NCI-H2227 (cell line): ENCODE data around the gene SLIT1.

Source experiments
- DNase-seq: peaks from one replicate; lab custom pipeline; 2025; ENCODE audit not compliant: unreplicated experiment; lab: John Stamatoyannopoulos, UW

Gene SLIT1

GRCh38 chr10:97203220-97203619 lies 17.5 kb upstream of the SLIT1 start:
- no peak for DNase-seq

GRCh38 chr10:97200616-97201015 lies 14.9 kb upstream of the SLIT1 start:
- no peak for DNase-seq

GRCh38 chr10:97199152-97199551 lies 13.4 kb upstream of the SLIT1 start:
- no peak for DNase-seq

- DNase-seq = no peak
Observed at GRCh38 chr10:97197030-97197500, 11.3 kb upstream of the SLIT1 start.

GRCh38 chr10:97196223-97197029 lies 10.7 kb upstream of the SLIT1 start:
- peak; percentile 74 for DNase-seq

- no peak for DNase-seq
Observed at GRCh38 chr10:97195706-97196222, 10.0 kb upstream of the SLIT1 start.

- DNase-seq = no peak
Observed at GRCh38 chr10:97192952-97193435, 7.2 kb upstream of the SLIT1 start.

GRCh38 chr10:97190450-97190849 lies 4.7 kb upstream of the SLIT1 start:
- no peak for DNase-seq

GRCh38 chr10:97188261-97188711 lies 2.5 kb upstream of the SLIT1 start:
- no peak for DNase-seq

GRCh38 chr10:97186911-97187310 lies 1.2 kb upstream of the SLIT1 start:
- no peak for DNase-seq

- no peak for DNase-seq
Observed at GRCh38 chr10:97184971-97185325, 811 bp downstream of the SLIT1 start.

GRCh38 chr10:97183314-97183713 lies 2.4 kb downstream of the SLIT1 start:
- no peak for DNase-seq

- DNase-seq = no peak
Observed at GRCh38 chr10:97182288-97182990, 3.3 kb downstream of the SLIT1 start.

- no peak for DNase-seq
Observed at GRCh38 chr10:97180986-97181385, 4.8 kb downstream of the SLIT1 start.

GRCh38 chr10:97180363-97180755 lies 5.4 kb downstream of the SLIT1 start:
- no peak for DNase-seq

- DNase-seq = peak; percentile 92
Observed at GRCh38 chr10:97179731-97180362, 5.9 kb downstream of the SLIT1 start.

- no peak for DNase-seq
Observed at GRCh38 chr10:97179311-97179710, 6.4 kb downstream of the SLIT1 start.

- no peak for DNase-seq
Observed at GRCh38 chr10:97178074-97178473, 7.7 kb downstream of the SLIT1 start.

- no peak for DNase-seq
Observed at GRCh38 chr10:97176226-97176625, 9.5 kb downstream of the SLIT1 start.

GRCh38 chr10:97175586-97175985 lies 10.2 kb downstream of the SLIT1 start:
- no peak for DNase-seq

- DNase-seq = no peak
Observed at GRCh38 chr10:97174941-97175340, 10.8 kb downstream of the SLIT1 start.
